Astrocyte (in vitro differentiated cells and primary cell): ENCODE measurements around the gene NOL4L. TPM values are rescaled to one million over a fixed set of nuclear protein-coding genes. Genes with fewer than 3 reads are reported as not detected.
A peak's percentile ranks its signal among the peaks of the same experiment; 100 is the strongest.

ENCODE experiments used
- DNase-seq: peaks from one replicate; pipeline ENCODE4 v3.0.0-alpha.2; 2010; ENCODE audit warnings: low read depth
- FAIRE-seq: peaks from 2 replicates; lab custom pipeline; 2011; peaks lifted over from hg19 to GRCh38; lab: Jason Lieb, UNC
- H2AFZ ChIP-seq: 2 replicates; pipeline ENCODE4 v1.6.0; 2012; ENCODE audit warnings: low read depth, low read length, inconsistent platforms
- H3K27ac ChIP-seq: 2 replicates; pipeline ENCODE4 v1.5.1; 2011; ENCODE audit warnings: low read depth, low read length, inconsistent platforms
- H3K27me3 ChIP-seq: 2 replicates; pipeline ENCODE4 v1.6.0; 2011; ENCODE audit warnings: low read length, inconsistent platforms; ENCODE audit not compliant: insufficient read depth
- H3K36me3 ChIP-seq: 2 replicates; pipeline ENCODE4 v1.5.1; 2011; ENCODE audit warnings: low read length, inconsistent platforms; ENCODE audit not compliant: insufficient read depth
- H3K4me1 ChIP-seq: 2 replicates; pipeline ENCODE4 v1.5.1; 2011; ENCODE audit warnings: low read length, inconsistent platforms; ENCODE audit not compliant: insufficient read depth
- H3K4me2 ChIP-seq: 2 replicates; pipeline ENCODE4 v1.6.0; 2012; ENCODE audit warnings: low read length, inconsistent platforms
- H3K4me3 ChIP-seq: 2 replicates; pipeline ENCODE4 v1.5.1; 2011; ENCODE audit warnings: low read depth, mild to moderate bottlenecking, low read length, inconsistent platforms; ENCODE audit not compliant: insufficient read depth
- H3K79me2 ChIP-seq: 2 replicates; pipeline ENCODE4 v1.6.0; 2012; ENCODE audit warnings: mild to moderate bottlenecking, low read length, inconsistent platforms; ENCODE audit not compliant: insufficient read depth
- H3K9ac ChIP-seq: 2 replicates; pipeline ENCODE4 v1.6.0; 2012; ENCODE audit warnings: mild to moderate bottlenecking, low read length, inconsistent platforms
- H3K9me3 ChIP-seq: 2 replicates; pipeline ENCODE4 v1.5.1; 2012; ENCODE audit warnings: low read depth, mild to moderate bottlenecking, low read length, inconsistent platforms; ENCODE audit not compliant: insufficient read depth
- H4K20me1 ChIP-seq: 2 replicates; pipeline ENCODE4 v1.6.0; 2012; ENCODE audit warnings: low read length, inconsistent platforms; ENCODE audit not compliant: insufficient read depth
- H3K27ac Mint-ChIP-seq: one replicate; pipeline ENCODE4 v1.8.0; 2021; ENCODE audit warnings: mild to moderate bottlenecking, mixed read lengths; ENCODE audit not compliant: unreplicated experiment
- H3K27me3 Mint-ChIP-seq: one replicate; pipeline ENCODE4 v1.8.0; 2021; ENCODE audit warnings: low read depth, mixed read lengths; ENCODE audit not compliant: unreplicated experiment
- H3K36me3 Mint-ChIP-seq: one replicate; pipeline ENCODE4 v1.8.0; 2021; ENCODE audit warnings: low read depth, mixed read lengths; ENCODE audit not compliant: unreplicated experiment
- H3K4me1 Mint-ChIP-seq: one replicate; pipeline ENCODE4 v1.8.0; 2021; ENCODE audit warnings: low read depth, mixed read lengths; ENCODE audit not compliant: unreplicated experiment
- H3K4me3 Mint-ChIP-seq: one replicate; pipeline ENCODE4 v1.8.0; 2021; ENCODE audit warnings: mild to moderate bottlenecking, moderate library complexity, mixed read lengths; ENCODE audit not compliant: unreplicated experiment
- H3K9me3 Mint-ChIP-seq: one replicate; pipeline ENCODE4 v1.8.0; 2021; ENCODE audit warnings: mild to moderate bottlenecking, mixed read lengths; ENCODE audit not compliant: unreplicated experiment
- CTCF ChIP-seq: IDR thresholded peaks from 2 replicates; pipeline ENCODE4 v1.5.1; 2011; ENCODE audit warnings: low read depth, mild to moderate bottlenecking, inconsistent platforms, low read length, moderate library complexity; ENCODE audit not compliant: insufficient read depth
- EZH2 ChIP-seq: IDR thresholded peaks from 2 replicates; pipeline ENCODE4 v1.6.1; 2012; ENCODE audit warnings: mild to moderate bottlenecking, low read length, inconsistent platforms; ENCODE audit not compliant: insufficient read depth
- total RNA-seq: library from RNA; stranded (reverse); gene quantifications from 2 replicates; pipeline ENCODE4 v1.2.1, GENCODE V29; 2021

The NOL4L gene
- total RNA-seq, 1 donor from 2014 or later: 35.5 TPM

- peak overlapping the region; percentile 61 for H2AFZ ChIP-seq
- Mint-ChIP-seq H3K4me1 (peaks cover 29% of the 10 kb centered on the region), H3K36me3 (no peaks in the 10 kb centered on the region), H3K27ac (no peak overlapping the region), H3K9me3 (peaks cover 2% of the 10 kb centered on the region), H3K4me3 (peak overlapping the region; percentile 82), H3K27me3 (no peaks in the 10 kb centered on the region)
- no peaks in the 10 kb centered on the region for H3K9me3 ChIP-seq
- H4K20me1 ChIP-seq: peaks cover 40% of the 10 kb centered on the region
- H3K4me2 ChIP-seq: peak overlapping the region; percentile 95
- TF ChIP-seq EZH2 (no peak), CTCF (no peak)
- peak overlapping the region; percentile 11 for H3K27ac ChIP-seq
- FAIRE-seq (no peak), DNase-seq (peak; percentile 77)
- no peaks in the 10 kb centered on the region for H3K36me3 ChIP-seq
- H3K9ac ChIP-seq: peak overlapping the region; percentile 79
- peak overlapping the region; percentile 61 for H3K4me3 ChIP-seq
- H3K4me1 ChIP-seq: peaks cover 24% of the 10 kb centered on the region
- no peaks in the 10 kb centered on the region for H3K27me3 ChIP-seq
- H3K79me2 ChIP-seq: peaks cover 43% of the 10 kb centered on the region
These were observed 101.5 kb downstream of the NOL4L start for GRCh38 chr20:32483351-32484224.

- Histone ChIP-seq H3K27ac (no peak overlapping the region), H3K36me3 (no peaks in the 10 kb centered on the region), H3K79me2 (peaks cover 52% of the 10 kb centered on the region), H3K9ac (peak overlapping the region; percentile 75), H3K27me3 (no peaks in the 10 kb centered on the region), H4K20me1 (peaks cover 49% of the 10 kb centered on the region), H3K4me2 (peak overlapping the region; percentile 94), H3K4me1 (peaks cover 29% of the 10 kb centered on the region), H3K4me3 (peak overlapping the region; percentile 72), H3K9me3 (no peaks in the 10 kb centered on the region), H2AFZ (peak overlapping the region; percentile 38)
- no peaks in the 10 kb centered on the region for H3K27me3 Mint-ChIP-seq
- FAIRE-seq (no peak), DNase-seq (no peak)
- H3K4me1 Mint-ChIP-seq: peaks cover 37% of the 10 kb centered on the region
- peak overlapping the region; percentile 84 for H3K4me3 Mint-ChIP-seq
- no peak for TF ChIP-seq CTCF
- TF ChIP-seq EZH2: no peak
- H3K27ac Mint-ChIP-seq: peak overlapping the region; percentile 53
- no peaks in the 10 kb centered on the region for H3K9me3 Mint-ChIP-seq
- peaks cover 1% of the 10 kb centered on the region for H3K36me3 Mint-ChIP-seq
These were observed 102.5 kb downstream of the NOL4L start for GRCh38 chr20:32482442-32483261.
